ENCODE measurements around the gene MGLL. TPM values are rescaled to one million over a fixed set of nuclear protein-coding genes. Genes with fewer than 3 reads are reported as not detected.

The MGLL gene
- total RNA-seq, 2 experiments from 2014 or later: 0.10 to 0.25 TPM

GRCh38 chr3:127645371-127646015 lies 176.8 kb downstream of the MGLL start:
- ChIA-PET POLR2A (no interaction called here), CTCF (interaction anchor here (0.7 to 1.0 kb wide), 2 partner anchors 15 to 335 kb away, joined by 3 read pairs; no protein-coding TSS in a partner anchor)
- Mint-ChIP-seq H3K27me3 (no peaks in the 10 kb centered on the region), H3K9me3 (no peaks in the 10 kb centered on the region), H3K4me1 (no peaks in the 10 kb centered on the region), H3K4me3 (no peak overlapping the region), H3K27ac (no peak overlapping the region), H3K36me3 (ENCODE audit: low read depth) (no peaks in the 10 kb centered on the region)
- DNase-seq: no peak

- H3K9me3 Mint-ChIP-seq: no peaks in the 10 kb centered on the region
- DNase-seq: no peak
- no peaks in the 10 kb centered on the region for H3K36me3 Mint-ChIP-seq (ENCODE audit: low read depth)
- H3K4me3 Mint-ChIP-seq: no peak overlapping the region
- no peaks in the 10 kb centered on the region for H3K4me1 Mint-ChIP-seq
- POLR2A ChIA-PET: no interaction called here
- no peaks in the 10 kb centered on the region for H3K27me3 Mint-ChIP-seq
- H3K27ac Mint-ChIP-seq: no peak overlapping the region
- CTCF ChIA-PET: interaction anchor here (0.7 to 1.5 kb wide), 3 partner anchors 15 to 336 kb away, joined by 3 to 5 read pairs (median 3); no protein-coding TSS in a partner anchor
Observed at GRCh38 chr3:127644641-127645370, 177.5 kb downstream of the MGLL start.

- ChIA-PET POLR2A (no interaction called here), CTCF (no interaction called here)
- H3K4me3 Mint-ChIP-seq: no peak overlapping the region
- peaks cover 18% of the 10 kb centered on the region for H3K4me1 Mint-ChIP-seq
- no peak for DNase-seq
- no peaks in the 10 kb centered on the region for H3K27me3 Mint-ChIP-seq
- H3K36me3 Mint-ChIP-seq (ENCODE audit: low read depth): no peaks in the 10 kb centered on the region
- H3K9me3 Mint-ChIP-seq: no peaks in the 10 kb centered on the region
- no peak overlapping the region for H3K27ac Mint-ChIP-seq
Observed at GRCh38 chr3:127640042-127640355, 182.3 kb downstream of the MGLL start.

- H3K4me1 Mint-ChIP-seq: peaks cover 18% of the 10 kb centered on the region
- POLR2A ChIA-PET: no interaction called here
- no peaks in the 10 kb centered on the region for H3K9me3 Mint-ChIP-seq
- no peak overlapping the region for H3K4me3 Mint-ChIP-seq
- H3K36me3 Mint-ChIP-seq (ENCODE audit: low read depth): no peaks in the 10 kb centered on the region
- H3K27me3 Mint-ChIP-seq: no peaks in the 10 kb centered on the region
- H3K27ac Mint-ChIP-seq: no peak overlapping the region
- no peak for DNase-seq
- CTCF ChIA-PET: no interaction called here
Observed at GRCh38 chr3:127639173-127640041, 182.9 kb downstream of the MGLL start.

Other genes with a start within 250 kb of the MGLL start
- gene TPRA1, start 231.8 kb downstream of the MGLL start, total RNA-seq: 10 to 100 TPM; 27.1 to 30.6 TPM
- gene MCM2, start 224.1 kb downstream of the MGLL start, total RNA-seq: 100 to 1,000 TPM; 127 to 131 TPM
- 1 to 10 TPM; 2.7 to 2.9 TPM for gene PODXL2, start 193.3 kb downstream of the MGLL start, total RNA-seq
- 10 to 100 TPM; 24.3 to 29.5 TPM for gene ABTB1, start 149.6 kb downstream of the MGLL start, total RNA-seq
- not detected for gene KBTBD12, start 92.7 kb upstream of the MGLL start, total RNA-seq
- 100 to 1,000 TPM; 159 to 167 TPM for gene SEC61A1, start 229.9 kb upstream of the MGLL start, total RNA-seq